IMR-90 (cell line): ENCODE results near the gene FAM163B. TPM values are rescaled to one million over a fixed set of nuclear protein-coding genes. Genes with fewer than 3 reads are reported as not detected.

Source experiments
- ATAC-seq: fragments of 200-7000 bp; cut with Tn5 transposase; 2 replicates; pipeline ENCODE4 v1.9.1; 2020; ENCODE audit warnings: low read depth, mild to moderate bottlenecking, moderate library complexity
- BruUV-seq: library from RNA; stranded (reverse); fragments of 400-500 nt; replicated peaks from 2 replicates; lab custom pipeline; 2021; lab: Mats Ljungman, UMichigan
- CTCF ChIA-PET: fragments of 300-600 bp; formaldehyde crosslinking; extraction: SDS; loops from one replicate; lab custom pipeline; 2021; ENCODE audit warnings: antibody characterized with exemption; lab: Yijun Ruan, JAX
- POLR2A ChIA-PET: fragments of 300-600 bp; sonication (Branson Sonifier 250); formaldehyde crosslinking; loops from one replicate; lab custom pipeline; 2022; ENCODE audit warnings: antibody characterized with exemption; ENCODE audit not compliant: unreplicated experiment; lab: Charles Lee
- DNase-seq: peaks from one replicate; pipeline ENCODE4 v3.0.0; 2013
- H2AFZ ChIP-seq: replicated peaks from 2 replicates; pipeline ENCODE3; 2013; ENCODE audit warnings: low read length, mild to moderate bottlenecking; ENCODE audit not compliant: poor library complexity
- H2AK5ac ChIP-seq: 2 replicates; pipeline ENCODE4 v1.6.1; 2013; ENCODE audit warnings: low read depth, low read length, inconsistent platforms
- H2AK9ac ChIP-seq: replicated peaks from 2 replicates; pipeline ENCODE3; 2013; ENCODE audit warnings: mild to moderate bottlenecking, low read depth, low read length, moderate library complexity; ENCODE audit not compliant: poor library complexity
- H2BK120ac ChIP-seq: 2 replicates; pipeline ENCODE4 v1.6.1; 2013; ENCODE audit warnings: low read depth, low read length, inconsistent platforms
- H2BK15ac ChIP-seq: 3 replicates; pipeline ENCODE4 v1.6.1; 2013; ENCODE audit warnings: low read depth, low read length, inconsistent platforms
- H2BK20ac ChIP-seq: 2 replicates; pipeline ENCODE4 v1.6.1; 2013; ENCODE audit warnings: low read depth, mild to moderate bottlenecking, inconsistent platforms, low read length, moderate library complexity
- H2BK5ac ChIP-seq: 2 replicates; pipeline ENCODE4 v1.6.1; 2013; ENCODE audit warnings: mild to moderate bottlenecking, low read depth, low read length, inconsistent platforms; ENCODE audit not compliant: poor library complexity, severe bottlenecking
- H3K14ac ChIP-seq: replicated peaks from 2 replicates; pipeline ENCODE4 v1.6.1; 2013; ENCODE audit warnings: low read depth, low read length, inconsistent platforms
- H3K18ac ChIP-seq: 2 replicates; pipeline ENCODE4 v1.6.1; 2013; ENCODE audit warnings: low read depth, low read length, control low read depth
- H3K23ac ChIP-seq: 2 replicates; pipeline ENCODE4 v1.6.1; 2013; ENCODE audit warnings: low read depth, low read length, inconsistent platforms
- H3K27ac ChIP-seq: 2 replicates; pipeline ENCODE4 v1.5.1; 2013; ENCODE audit warnings: mild to moderate bottlenecking, control low read depth, low read length; ENCODE audit not compliant: insufficient read depth
- H3K27me3 ChIP-seq: 2 replicates; pipeline ENCODE4 v1.6.1; 2013; ENCODE audit warnings: low read length; ENCODE audit not compliant: control insufficient read depth, insufficient read depth
- H3K36me3 ChIP-seq: 2 replicates; pipeline ENCODE4 v1.6.1; 2013; ENCODE audit warnings: low read length, mixed read lengths; ENCODE audit not compliant: control insufficient read depth, insufficient read depth
- H3K4ac ChIP-seq: 2 replicates; pipeline ENCODE4 v1.6.1; 2013; ENCODE audit warnings: low read depth, low read length, inconsistent platforms
- H3K4me1 ChIP-seq: 2 replicates; pipeline ENCODE4 v1.6.1; 2013; ENCODE audit warnings: low read length, mixed read lengths; ENCODE audit not compliant: control insufficient read depth, insufficient read depth
- H3K4me2 ChIP-seq: 2 replicates; pipeline ENCODE4 v1.6.1; 2013; ENCODE audit warnings: low read depth, mild to moderate bottlenecking, control low read depth, low read length, moderate library complexity
- H3K4me3 ChIP-seq: 2 replicates; pipeline ENCODE4 v1.5.1; 2013; ENCODE audit warnings: low read depth, mild to moderate bottlenecking, control low read depth, low read length, moderate library complexity; ENCODE audit not compliant: insufficient read depth
- H3K56ac ChIP-seq: 2 replicates; pipeline ENCODE4 v1.6.1; 2013; ENCODE audit warnings: low read length, inconsistent platforms; ENCODE audit not compliant: insufficient read depth; ENCODE audit errors: extremely low read depth
- H3K79me1 ChIP-seq, 2 experiments: 2 replicates each; pipeline ENCODE4 v1.6.1; 2013; ENCODE audit warnings: low read length in 2 of 2, inconsistent platforms in 1 of 2, low read depth in 1 of 2
- H3K9ac ChIP-seq: 2 replicates; pipeline ENCODE4 v1.6.1; 2013; ENCODE audit warnings: low read depth, low read length, control low read depth
- H3K9me1 ChIP-seq: 2 replicates; pipeline ENCODE4 v1.6.1; 2013; ENCODE audit warnings: low read length, inconsistent platforms; ENCODE audit not compliant: insufficient read depth
- H3K9me3 ChIP-seq: 2 replicates; pipeline ENCODE4 v1.6.1; 2013; ENCODE audit warnings: low read length; ENCODE audit not compliant: control insufficient read depth, insufficient read depth
- H4K20me1 ChIP-seq: 2 replicates; pipeline ENCODE4 v1.6.1; 2013; ENCODE audit warnings: low read length, inconsistent platforms; ENCODE audit not compliant: insufficient read depth
- H4K5ac ChIP-seq: 2 replicates; pipeline ENCODE4 v1.6.1; 2013; ENCODE audit warnings: mild to moderate bottlenecking, low read depth, low read length, control low read depth
- H4K8ac ChIP-seq, 2 experiments: 2 replicates each; pipeline ENCODE4 v1.6.1; 2013; ENCODE audit warnings: low read depth in 2 of 2, low read length in 2 of 2, control low read depth in 1 of 2, inconsistent platforms in 1 of 2
- H4K91ac ChIP-seq: 2 replicates; pipeline ENCODE4 v1.6.1; 2013; ENCODE audit warnings: low read depth, low read length, inconsistent platforms; ENCODE audit not compliant: insufficient read depth
- CTCF ChIP-seq: conservative IDR thresholded peaks from 2 replicates; pipeline ENCODE4 v1.5.1; 2012; ENCODE audit warnings: mild to moderate bottlenecking, low read depth, low read length, improper control_type of control experiment
- ELK1 ChIP-seq: fragments of 150-350 bp; IDR thresholded peaks from 2 replicates; pipeline ENCODE4 v1.6.1; 2016; ENCODE audit warnings: low read depth, mild to moderate bottlenecking, low read length, moderate library complexity, borderline replicate concordance
- MAZ ChIP-seq: IDR thresholded peaks from 2 replicates; pipeline ENCODE4 v1.6.1; 2012; ENCODE audit warnings: low read depth, mild to moderate bottlenecking, low read length, improper control_type of control experiment, moderate library complexity, borderline replicate concordance
- MXI1 ChIP-seq: IDR thresholded peaks from 2 replicates; pipeline ENCODE4 v1.6.1; 2012; ENCODE audit warnings: low read depth, mild to moderate bottlenecking, low read length, moderate library complexity, borderline replicate concordance
- POLR2A ChIP-seq: IDR thresholded peaks from 2 replicates; pipeline ENCODE4 v1.6.1; 2012; ENCODE audit warnings: mild to moderate bottlenecking, low read depth, low read length
- RAD21 ChIP-seq: IDR thresholded peaks from 2 replicates; pipeline ENCODE4 v1.6.1; 2012; ENCODE audit warnings: low read length, improper control_type of control experiment
- RFX5 ChIP-seq: IDR thresholded peaks from 2 replicates; pipeline ENCODE4 v1.8.0; 2012; ENCODE audit warnings: low read depth, mild to moderate bottlenecking, low read length, moderate library complexity
- USF2 ChIP-seq: fragments of 150-350 bp; IDR thresholded peaks from 2 replicates; pipeline ENCODE4 v1.6.1; 2017; ENCODE audit warnings: mild to moderate bottlenecking, antibody characterized with exemption, low read length, low read depth
- WGBS, 2 experiments: methylation state at CpG; one replicate each; pipeline versions ENCODE4 v1.1.5 to v1.1.7; 2013; ENCODE audit warnings: missing lambda C conversion rate in 2 of 2; ENCODE audit not compliant: insufficient read length in 1 of 2; ENCODE audit errors: extremely low coverage in 2 of 2; 5-methylcytosine and 5-hydroxymethylcytosine counted together
- dilution Hi-C: fragments of 300-500 bp; cut with HindIII; formaldehyde crosslinking; loops from one replicate; pipeline ENCODE4 v1.14.3; 2018; ENCODE audit warnings: low sequenced_read_pairs; ENCODE audit not compliant: unreplicated experiment
- in situ Hi-C: fragments of 300-500 bp; cut with MboI; formaldehyde crosslinking; loops from 3 replicates; pipeline ENCODE4 v1.14.3; 2019; ENCODE audit warnings: low sequenced_read_pairs, inconsistent platforms, mixed read lengths
- intact Hi-C: fragments of 100-400 bp; cut with micrococcal nuclease; formaldehyde crosslinking; loops from 2 replicates; pipeline ENCODE4 v1.10.0; 2022
- polyA plus RNA-seq, 3 experiments: library from polyadenylated mRNA; depleted of rRNA; stranded (reverse); fragments of >200 nt; gene quantifications; 2 replicates each; pipeline ENCODE4 v1.2.3, GENCODE V29; 2012; ENCODE audit warnings: low replicate concordance in 1 of 3
- total RNA-seq: library from RNA; depleted of rRNA; stranded (reverse); fragments of >200 nt; gene quantifications from 2 replicates; pipeline ENCODE4 v1.2.3, GENCODE V29; 2012

Gene FAM163B
- total and polyA plus RNA-seq, 2 of the 4 experiments (the other 2 are of a cell fraction): not detected

DNA sequence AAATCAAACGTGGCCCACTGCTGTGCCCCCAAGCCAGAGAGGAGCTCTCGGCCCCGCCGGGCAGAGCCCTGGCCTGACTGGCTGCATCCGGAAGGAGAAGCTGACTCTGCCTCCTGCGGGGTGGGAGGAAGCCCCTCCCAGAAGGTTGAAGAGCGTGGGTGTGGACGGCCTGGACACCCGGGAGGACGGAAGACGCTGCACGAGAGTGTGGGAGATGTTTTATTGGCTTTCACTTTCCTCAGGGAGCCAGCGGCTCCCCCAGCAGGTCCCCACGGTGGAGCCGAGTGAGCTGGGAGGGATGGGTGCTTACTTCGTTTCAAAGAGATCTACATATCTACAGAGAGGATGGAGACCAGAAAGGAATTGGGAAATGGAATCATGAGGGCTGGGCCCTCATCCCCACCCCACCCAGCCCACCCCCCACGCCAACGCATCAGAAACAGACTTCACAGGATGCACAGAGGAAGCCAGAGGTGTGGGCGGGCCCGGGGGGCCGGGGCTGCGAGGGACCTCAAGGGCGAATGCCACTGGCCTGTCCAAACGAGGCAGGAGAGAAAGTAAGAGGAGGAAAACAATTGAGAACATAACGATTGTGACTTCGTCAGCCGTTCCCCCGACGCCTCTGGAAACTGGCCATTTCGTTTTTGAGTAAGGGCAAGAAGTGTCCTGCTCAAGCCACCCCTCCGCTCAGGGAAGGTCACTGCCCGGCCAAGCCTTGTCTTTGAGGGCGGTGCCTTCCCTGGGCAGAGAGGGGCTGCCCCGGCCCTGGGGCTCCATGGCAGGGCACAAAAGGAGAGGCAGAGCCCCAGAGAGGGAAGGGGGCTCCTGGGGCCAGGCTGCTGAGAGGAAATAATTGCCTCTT is 32.1 kb downstream of the FAM163B start:
- no peak overlapping the region for H4K8ac ChIP-seq
- POLR2A ChIA-PET: no interaction called here
- H2AK9ac ChIP-seq: no peak overlapping the region
- intact Hi-C loops: no loop called here
- H3K4me3 ChIP-seq: no peak overlapping the region
- CTCF ChIA-PET: no interaction called here
- DNase-seq (peak; percentile 28), ATAC-seq (no peak)
- dilution Hi-C loops: no loop called here
- 65% methylated on average over 4 of the region's 34 CpGs; no CpG with 5 or more reads in 1 of the 2 experiments for WGBS, 2 experiments
- no peaks in the 10 kb centered on the region for H3K9me1 ChIP-seq
- no peak overlapping the region for H4K91ac ChIP-seq
- H3K4ac ChIP-seq: no peak overlapping the region
- H2BK20ac ChIP-seq: no peak overlapping the region
- no peaks in the 10 kb centered on the region for H4K20me1 ChIP-seq
- peak overlapping the region; percentile 46 for H2AFZ ChIP-seq
- in situ Hi-C loops: no loop called here
- no peak overlapping the region for H3K56ac ChIP-seq
- no peaks in the 10 kb centered on the region for H3K9me3 ChIP-seq
- no peak overlapping the region for H2BK120ac ChIP-seq
- H3K14ac ChIP-seq: no peak overlapping the region
- H3K18ac ChIP-seq: no peak overlapping the region
- no TSS peak for BruUV-seq
- peaks cover 4% of the 10 kb centered on the region; the same call in 1 of the 2 replicates for H3K4me1 ChIP-seq
- H4K5ac ChIP-seq: no peak overlapping the region
- no peak overlapping the region for H3K4me2 ChIP-seq
- TF ChIP-seq MXI1 (no peak), ELK1 (no peak), RAD21 (no peak), MAZ (no peak), RFX5 (no peak), CTCF (no peak), USF2 (no peak), POLR2A (no peak)
- H2AK5ac ChIP-seq: no peak overlapping the region
- no peak overlapping the region for H3K9ac ChIP-seq
- no peak overlapping the region for H3K23ac ChIP-seq
- H3K36me3 ChIP-seq: no peaks in the 10 kb centered on the region
- no peaks in the 10 kb centered on the region for H3K79me1 ChIP-seq
- H2BK15ac ChIP-seq: no peak overlapping the region
- H3K27ac ChIP-seq: no peak overlapping the region
- H2BK5ac ChIP-seq: no peak overlapping the region
- peaks cover 40% of the 10 kb centered on the region; the same call in 1 of the 2 replicates for H3K27me3 ChIP-seq
